Amniotic stem cell (primary cell): Measurements from ENCODE around the gene CEP170B.
"Not testable (repeated sequence)": the region's sequence is repeated elsewhere in the genome, so short reads cannot be mapped to it uniquely, and the experiment has no call there.

Experiments
- DNase-seq: peaks from one replicate; lab custom pipeline; 2025; lab: John Stamatoyannopoulos, UW

Gene CEP170B

DNA sequence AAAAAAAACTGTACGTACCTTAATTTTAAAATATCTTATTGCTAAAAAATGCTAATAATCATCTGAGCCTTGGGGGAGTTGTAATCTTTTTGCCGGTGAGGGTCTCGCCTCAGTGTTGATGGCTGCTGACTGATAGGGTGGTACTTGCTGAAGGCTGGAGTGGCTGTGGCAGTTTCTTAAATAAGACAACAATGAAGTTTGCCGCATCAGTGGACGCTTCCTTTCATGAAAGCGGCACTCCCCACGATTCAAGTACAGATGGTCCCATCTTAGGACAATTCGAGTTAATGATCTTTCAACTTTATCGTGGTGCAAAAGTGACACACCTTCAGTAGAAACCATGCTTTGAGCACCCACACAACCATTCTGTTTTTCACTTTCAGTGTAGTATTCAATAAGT, 52.0 kb downstream of the CEP170B start:
- DNase-seq: no peak

DNA sequence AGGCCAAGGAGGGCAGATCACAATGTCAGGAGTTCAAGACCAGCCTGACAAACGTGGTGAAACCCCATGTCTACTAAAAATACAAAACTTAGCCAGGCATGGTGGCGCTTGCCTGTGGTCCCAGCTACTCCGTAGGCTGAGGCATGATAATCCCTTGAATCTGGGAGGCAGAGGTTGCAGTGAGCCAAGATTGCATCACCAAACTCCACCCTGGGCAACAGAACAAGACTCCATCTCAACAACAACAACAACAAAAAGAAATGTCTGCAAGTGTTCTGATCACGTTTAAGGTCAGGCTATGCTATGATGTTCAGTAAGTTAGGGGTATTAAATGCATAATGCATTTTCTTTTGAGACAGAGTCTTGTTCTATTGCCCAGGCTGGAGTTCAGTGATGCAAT, 52.9 kb downstream of the CEP170B start:
- DNase-seq: no peak

DNA sequence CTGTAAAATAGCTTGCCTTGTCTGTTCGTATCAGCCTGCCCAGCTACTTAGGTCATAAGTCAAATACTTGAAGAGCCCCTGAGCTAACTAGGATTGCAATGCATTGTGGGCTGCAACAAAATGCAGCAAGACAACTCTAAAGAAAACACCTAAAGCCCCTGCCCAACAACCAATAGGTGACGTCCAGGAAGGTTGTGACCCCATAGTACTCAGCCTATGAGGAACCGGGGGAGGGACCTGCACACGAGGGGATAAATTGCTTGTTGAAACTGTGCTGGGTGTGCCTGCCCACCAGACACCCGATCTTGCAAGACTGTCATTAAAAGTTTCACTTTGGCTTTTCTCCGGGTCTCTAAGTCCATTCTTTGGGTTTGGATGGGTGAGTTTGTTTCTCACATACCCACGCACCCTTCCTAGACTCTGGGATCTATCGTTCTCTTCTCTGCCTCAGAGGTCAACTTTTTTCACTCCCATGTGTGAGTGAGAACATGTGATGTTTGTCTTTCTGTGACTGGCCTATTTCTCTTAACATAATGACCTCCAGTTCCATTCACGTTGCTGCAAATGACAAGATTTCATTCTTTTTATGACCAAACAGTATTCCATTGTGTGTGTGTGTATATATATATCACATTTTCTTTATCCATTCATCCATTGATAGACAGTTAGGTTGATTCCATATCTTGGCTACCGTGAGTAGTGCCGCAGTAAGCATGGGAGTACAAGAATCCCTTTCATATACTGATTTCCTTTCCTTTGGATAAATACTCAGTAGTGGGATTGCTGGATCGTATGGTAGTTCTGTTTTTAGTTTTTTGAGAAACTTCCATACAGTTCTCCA, 54.3 kb downstream of the CEP170B start:
- DNase-seq: not testable (repeated sequence)

DNA sequence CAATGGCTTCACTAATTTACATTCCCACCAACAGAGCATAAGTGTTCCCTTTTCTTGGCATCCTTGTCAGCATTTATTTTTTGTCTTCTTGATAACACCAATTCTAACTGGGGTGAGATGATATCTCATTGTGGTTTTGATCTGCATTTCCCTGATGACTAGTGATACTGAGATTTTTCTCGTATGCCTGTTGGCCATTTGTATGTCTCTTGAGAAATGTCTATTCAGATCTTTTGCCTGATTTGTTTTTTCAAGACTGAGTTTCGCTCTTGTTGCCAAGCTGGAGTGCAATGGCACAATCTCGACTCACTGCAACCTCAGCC, 54.9 kb downstream of the CEP170B start:
- no peak for DNase-seq

DNA sequence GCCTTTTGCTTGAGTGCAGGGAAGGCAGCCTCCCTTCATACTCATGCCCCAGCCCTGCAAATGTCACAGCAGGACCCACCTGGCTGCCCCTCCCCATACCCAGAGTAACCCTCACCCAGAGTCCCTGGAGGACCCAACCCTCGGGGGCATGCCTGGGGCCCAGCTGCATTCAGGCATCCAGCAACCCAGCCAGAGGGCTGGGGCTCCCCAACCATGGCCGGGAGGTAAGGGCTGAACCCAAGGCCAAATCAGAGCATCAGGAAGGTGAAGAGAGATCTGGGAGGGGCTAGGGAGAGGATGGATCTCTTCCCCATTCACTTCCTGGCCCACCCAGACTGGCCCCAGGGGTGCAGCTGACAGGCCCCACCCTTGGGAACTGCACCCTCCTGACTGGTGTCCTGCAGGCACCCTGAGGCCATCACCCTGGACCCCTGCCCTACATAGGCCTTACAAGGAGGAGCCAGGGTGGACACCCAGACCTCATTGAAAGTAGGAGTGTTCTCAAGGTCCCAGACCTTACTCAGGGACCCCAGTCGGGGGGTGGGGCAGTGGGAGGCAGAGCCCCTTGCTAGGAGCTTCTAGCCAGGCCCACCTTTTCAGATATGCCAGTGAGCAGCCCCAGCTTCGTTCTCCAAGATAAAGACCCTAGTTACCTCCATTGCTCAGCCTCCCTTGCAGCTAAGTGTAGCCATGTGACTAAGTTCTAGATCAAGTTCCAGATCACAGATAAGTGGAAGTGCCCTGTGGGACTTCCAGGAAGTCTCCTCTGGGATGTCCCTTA, 58.8 kb downstream of the CEP170B start:
- no peak for DNase-seq

DNA sequence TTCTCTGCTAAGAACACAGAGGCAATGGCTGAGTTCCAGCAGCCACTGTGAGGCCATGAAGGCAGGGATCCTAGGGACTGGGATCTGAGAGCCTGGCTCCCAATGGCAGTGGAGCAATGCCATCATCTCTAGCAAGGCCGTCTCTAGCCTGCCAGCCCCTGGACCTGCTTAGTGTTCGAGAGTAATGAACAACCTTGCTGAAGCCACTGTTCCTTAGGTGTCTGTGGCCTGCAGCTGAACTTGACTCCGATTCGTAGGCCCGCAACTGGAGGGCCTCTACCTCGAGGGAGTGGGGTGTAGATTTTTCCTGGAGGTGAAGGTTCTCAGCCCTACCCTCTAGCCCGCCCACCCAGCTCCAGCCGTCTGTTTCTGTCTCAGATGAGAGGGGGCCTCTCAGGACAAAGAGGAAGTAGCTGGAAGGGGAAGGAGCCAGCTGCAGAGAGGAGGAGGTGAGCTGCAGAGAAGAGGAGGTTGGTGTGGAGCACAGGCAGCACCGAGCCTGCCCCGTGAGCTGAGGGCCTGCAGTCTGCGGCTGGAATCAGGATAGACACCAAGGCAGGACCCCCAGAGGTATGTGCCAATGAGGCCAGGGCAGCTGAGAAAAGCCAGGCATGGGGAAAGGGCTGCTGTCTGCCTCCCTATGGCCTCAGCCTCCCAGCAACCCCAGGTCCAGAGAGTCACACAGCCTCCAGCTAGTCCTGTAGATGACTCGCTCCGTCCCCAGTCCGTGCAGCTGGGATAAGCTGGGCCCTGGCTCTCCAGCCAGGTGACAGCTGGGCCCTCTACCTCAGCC, 59.5 kb downstream of the CEP170B start, which contains the start of gene PLD4:
Gene PLD4, plus strand, starts transcription at position 459 of the 793 bp plus-strand sequence. CDS start 2,262 bp downstream, outside the sequence.
- no peak for DNase-seq

DNA sequence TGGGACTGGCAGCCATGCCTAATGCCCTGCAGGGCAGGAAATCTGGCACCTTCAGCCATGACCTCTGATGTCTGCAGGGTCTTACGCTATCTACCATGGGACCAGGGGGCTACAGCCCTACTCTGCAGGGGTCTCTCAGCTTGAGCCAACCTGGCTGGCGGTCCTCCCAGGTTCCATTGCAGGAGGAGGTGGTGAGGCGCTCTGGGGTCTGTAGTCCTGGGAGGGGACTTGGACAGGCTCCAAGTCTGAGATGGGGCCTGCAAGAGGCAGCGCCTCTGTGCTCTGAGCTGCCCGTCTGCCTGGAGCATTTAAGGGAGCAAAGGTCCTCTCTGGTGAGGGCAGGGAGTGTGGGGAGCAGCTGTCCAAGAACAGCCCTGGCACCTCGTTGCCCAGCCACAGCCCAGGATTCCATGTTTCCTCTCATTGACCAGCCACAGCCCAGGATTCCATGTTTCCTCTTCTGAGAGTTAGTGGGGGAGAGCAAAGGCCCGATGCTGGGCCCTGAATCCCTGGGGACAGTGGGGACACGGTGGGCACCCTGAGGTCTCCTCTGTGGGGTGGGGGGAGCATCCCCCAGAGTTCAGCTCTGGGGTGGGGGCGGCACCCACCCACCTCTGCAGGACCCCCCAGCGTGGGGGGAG, 60.3 kb downstream of the CEP170B start:
- DNase-seq: no peak

DNA sequence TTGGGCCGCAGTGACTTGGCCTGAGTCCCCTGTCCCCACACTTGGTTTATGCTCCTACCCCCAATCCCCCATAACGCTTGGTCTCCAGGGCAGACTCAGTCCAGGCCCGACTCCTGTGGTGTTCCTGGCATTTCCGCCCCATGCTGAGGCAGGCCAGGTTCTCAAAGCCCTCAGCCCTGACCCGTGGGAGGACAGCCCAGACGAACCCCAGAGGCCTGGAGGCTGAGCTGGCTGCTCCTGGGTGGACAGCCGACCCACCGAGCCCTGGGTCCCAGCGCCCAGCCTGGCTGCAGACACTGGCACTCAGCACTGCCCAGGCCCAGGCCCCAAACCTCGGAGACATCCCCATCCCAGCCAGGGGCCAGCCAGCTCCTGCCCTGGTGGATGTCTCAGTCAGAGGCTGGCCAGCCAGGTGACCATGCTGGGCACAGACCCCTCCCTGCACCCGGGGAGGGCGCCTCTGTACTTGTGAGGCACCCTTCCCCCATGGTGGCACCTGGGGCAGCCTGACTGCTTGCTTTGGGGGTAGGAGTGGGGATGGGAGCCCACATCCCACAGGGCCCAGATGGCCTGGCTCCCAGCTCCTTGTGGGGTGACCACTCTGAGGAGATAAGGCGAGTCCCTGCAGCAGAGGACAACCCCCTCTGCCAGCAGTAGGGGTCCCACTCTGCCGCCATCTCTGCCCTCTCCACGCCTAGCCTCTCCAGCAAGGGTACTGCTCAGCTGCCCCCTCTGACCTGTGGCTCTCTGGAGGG, 61.0 kb downstream of the CEP170B start:
- DNase-seq: no peak

DNA sequence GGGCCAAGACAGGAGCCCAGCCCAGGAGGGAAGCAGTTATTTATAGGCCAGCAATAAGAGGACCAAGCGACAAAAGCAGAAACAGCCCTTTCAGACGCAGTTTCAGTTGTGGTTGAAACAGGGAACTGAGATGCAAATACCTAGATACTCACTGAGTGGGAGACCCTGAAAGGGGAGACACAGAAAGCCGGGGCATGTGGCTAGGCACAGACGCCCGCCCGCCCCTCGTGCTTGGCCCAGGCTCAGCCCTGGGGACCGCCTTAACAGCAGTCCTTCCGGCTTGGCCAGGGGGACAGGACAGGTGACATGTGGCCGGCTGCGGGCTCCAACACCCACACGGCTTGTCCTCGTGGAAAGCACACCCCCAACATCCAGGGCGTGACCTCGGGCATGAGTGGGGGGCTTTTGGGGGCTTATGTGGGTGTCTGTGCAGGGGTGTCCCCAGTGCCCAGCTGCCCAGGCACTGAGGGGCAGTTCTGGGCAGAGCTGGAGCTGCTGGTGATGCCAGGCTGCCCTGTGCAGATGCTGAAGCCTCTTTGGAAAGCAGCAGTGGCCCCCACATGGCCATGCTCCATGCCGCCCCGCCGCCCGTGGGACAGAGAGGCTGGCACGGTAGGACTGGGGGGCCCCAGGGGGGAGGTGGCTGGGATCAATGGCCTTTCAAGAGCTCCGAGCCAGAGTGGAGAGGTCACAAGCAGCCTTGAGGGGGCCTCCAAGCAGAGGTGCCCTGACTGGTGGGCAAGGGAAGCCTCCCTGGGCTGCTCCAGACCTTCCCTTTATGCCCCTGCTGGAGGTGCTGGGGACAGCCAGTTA, 61.8 kb downstream of the CEP170B start:
- no peak for DNase-seq

DNA sequence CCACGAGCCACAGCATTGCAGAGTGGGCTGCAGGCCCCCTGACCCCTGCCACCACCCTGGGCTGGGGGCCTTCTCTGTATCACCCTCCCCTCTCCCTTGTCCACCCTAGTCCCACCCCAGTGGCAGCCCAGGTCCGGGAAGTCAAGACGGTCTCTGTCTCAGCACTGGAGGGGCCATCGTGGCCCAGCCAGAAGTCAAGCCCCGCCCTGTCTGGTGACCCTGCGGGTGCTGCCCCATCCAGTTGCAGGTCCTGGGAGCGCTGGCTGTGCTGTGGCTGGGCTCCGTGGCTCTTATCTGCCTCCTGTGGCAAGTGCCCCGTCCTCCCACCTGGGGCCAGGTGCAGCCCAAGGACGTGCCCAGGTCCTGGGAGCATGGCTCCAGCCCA, 62.4 kb downstream of the CEP170B start:
- DNase-seq: no peak

DNA sequence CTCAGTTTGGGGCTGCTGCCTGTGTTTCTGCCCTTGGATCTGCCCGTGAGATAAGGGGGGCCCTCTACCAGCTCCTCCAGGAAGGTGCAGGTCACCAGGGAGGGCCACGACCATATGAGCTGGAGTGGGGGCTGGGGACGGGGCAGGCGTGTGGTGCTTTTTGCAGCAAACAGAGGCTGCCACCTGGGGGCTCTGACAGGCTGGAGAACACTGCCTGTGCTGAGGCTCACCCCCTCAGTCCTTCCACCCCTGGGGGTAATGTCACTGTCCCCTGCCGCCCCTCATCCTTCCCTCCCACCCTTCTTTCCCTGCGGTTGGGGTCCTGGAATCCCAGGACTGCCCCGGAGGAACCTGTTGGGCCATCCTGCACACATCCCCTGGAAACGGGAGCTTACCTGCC, 62.8 kb downstream of the CEP170B start:
- DNase-seq: no peak

DNA sequence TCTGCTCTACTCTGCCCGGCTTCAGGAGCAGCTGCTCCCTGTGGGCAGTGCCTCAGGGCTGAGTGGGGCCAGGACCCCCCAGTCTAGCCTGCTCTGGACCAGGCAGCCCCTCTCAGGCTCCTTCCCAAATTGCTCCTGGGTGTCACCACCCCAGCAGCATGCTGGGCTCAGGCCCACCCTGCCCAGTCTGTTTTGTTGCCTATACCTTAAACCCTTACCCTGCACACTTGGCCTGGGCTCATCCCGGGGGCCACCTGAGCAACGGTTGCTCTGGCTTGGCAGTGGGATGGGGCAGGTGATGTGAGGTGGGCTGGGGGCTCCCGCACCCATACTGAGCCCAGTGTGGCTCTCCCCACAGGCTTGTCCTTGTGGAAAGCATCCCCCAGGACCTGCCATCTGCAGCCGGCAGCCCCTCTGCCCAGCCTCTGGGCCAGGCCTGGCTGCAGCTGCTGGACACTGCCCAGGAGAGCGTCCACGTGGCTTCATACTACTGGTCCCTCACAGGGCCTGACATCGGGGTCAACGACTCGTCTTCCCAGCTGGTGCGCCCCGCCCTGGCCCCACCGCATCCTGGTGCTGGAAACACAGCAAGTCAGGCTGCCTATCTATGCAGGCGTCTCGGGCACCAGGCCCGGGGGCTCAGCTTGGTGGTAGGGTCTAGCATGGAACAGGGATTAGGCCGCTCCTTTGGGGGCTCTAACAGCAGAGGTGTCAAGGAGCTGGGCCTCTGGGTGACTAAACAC, 63.5 kb downstream of the CEP170B start:
- no peak for DNase-seq

DNA sequence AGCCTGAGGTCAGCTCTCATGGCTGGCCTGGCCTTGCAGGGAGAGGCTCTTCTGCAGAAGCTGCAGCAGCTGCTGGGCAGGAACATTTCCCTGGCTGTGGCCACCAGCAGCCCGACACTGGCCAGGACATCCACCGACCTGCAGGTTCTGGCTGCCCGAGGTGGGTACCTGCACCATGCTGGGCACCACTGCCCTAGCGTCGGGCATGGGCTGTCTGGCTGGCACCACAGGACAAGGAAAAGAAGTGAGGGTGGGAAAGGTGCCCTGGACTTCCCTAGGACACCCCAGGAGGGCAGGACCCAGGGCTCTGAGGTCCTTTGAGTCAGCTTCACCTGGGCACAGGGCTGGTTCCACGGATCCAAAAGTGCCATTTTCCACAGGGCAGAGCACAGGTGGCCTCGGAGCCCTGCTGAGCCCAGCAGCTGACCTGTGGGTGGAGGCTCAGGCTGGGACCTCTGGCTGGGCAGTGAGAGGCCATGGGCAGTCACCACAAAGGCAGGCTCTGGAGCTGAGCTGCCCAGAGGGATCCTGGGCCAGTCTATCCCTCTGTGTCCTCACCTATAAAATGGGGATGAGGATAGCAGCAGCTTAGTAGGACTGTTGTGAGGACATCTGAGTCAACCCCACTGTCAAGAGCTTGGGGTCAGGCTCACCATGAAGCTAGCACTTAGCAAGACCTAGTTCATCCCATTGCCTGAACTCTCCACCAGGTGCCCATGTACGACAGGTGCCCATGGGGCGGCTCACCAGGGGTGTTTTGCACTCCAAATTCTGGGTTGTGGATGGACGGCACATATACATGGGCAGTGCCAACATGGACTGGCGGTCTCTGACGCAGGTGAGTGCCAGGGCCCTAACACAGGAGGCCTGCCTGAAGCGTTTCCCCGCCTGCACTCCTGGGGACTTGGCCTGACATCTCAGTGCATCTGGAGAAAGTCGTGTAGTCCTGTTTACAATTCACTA, 64.5 kb downstream of the CEP170B start:
- DNase-seq: no peak

DNA sequence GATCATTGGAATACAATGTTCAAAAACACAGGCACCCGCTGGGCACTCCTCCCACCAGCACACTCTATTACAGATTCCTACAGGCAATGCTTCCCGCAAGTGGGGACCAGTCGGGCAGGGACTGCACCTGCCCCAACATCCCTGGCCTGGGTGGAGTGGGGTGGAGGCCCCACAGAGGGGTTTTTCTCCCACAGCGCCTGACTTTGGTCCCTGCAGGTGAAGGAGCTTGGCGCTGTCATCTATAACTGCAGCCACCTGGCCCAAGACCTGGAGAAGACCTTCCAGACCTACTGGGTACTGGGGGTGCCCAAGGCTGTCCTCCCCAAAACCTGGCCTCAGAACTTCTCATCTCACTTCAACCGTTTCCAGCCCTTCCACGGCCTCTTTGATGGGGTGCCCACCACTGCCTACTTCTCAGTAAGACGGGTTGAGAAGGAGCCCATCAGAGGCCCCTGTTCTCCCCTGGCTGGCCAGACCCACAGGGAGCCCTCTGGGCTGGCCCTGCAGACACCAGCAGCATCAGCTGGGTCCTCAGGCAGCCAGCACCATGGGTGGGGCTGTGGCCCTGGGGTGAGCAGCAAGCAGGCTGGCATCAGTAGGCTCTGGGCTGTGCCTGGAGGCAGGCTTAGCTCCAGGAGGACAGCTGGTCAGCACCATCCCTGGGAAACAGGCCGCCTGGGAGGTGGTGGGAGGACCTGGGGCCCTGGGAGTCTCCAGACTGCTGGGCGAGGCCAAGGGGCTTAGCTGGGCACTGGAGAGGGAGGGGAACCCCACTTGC, 65.6 kb downstream of the CEP170B start:
- DNase-seq: no peak

DNA sequence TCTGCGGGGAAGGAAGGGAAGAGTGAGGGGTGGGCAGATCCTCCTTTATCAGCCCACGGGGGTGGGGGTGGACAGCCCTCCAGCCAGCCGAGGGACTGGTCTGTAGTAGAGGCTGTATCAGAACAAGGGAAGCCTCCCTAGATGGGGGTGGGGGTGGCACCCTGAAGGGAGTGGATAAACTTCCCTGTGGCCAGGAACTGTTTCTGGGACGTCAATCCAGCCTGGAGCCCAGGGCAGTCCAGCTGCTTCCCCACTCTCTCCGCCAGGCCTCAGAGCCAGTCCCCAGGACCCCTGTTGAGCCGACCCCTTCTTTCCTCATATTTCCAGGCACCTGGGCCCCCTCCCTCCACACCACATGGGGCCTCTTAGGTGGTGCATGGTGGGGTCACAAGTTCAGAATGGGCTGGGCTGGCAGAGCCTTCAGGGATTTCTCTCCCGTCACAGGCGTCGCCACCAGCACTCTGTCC, 66.3 kb downstream of the CEP170B start:
- DNase-seq: no peak

DNA sequence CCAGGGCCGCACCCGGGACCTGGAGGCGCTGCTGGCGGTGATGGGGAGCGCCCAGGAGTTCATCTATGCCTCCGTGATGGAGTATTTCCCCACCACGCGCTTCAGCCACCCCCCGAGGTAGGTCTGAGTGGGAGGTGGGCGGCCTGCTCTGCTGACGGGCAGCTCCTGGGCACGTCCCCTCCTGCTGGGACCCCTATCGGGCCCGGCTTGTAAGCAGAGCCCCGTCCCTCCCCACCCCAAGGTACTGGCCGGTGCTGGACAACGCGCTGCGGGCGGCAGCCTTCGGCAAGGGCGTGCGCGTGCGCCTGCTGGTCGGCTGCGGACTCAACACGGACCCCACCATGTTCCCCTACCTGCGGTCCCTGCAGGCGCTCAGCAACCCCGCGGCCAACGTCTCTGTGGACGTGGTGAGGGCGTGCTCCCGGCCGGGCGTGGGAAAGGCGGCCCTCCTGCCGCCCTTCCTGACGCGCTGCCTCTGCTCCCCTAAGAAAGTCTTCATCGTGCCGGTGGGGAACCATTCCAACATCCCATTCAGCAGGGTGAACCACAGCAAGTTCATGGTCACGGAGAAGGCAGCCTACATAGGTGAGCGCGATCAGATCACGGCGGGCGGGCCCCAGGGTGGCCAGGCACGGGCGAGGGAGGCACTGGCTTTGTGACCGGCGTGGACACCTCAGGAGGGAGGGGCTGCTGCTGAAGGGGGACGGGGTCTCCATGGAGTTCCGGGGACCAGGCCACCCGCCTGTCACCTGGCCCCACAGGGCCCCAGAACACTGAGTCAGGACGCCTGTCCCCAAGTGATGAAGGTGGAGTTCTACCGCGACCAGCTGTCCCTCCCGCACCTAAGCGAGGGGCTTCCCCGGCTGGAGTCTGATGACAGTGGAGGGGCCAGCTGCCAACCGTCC, 67.0 kb downstream of the CEP170B start:
- DNase-seq: no peak
